Camera-type eye (tissue), 1 donor: Measurements from ENCODE around the gene AMD1. TPM values are rescaled to one million over a fixed set of nuclear protein-coding genes. Genes with fewer than 3 reads are reported as not detected.

ENCODE experiments used
- total RNA-seq: library from RNA; depleted of rRNA; stranded (reverse); fragments of >200 nt; gene quantifications from one replicate; pipeline ENCODE4 v1.2.3, GENCODE V29; 2014

Gene AMD1
- total RNA-seq: 59.0 TPM

GRCh38 chr6:110873981-110874879 is at the start of gene AMD1:
AMD1 (plus strand) TSS chr6:110874785; CDS start chr6:110875106, 321 bp downstream.

Other genes starting within 250 kb of the AMD1 start
- gene CDK19, start 59.3 kb upstream of the AMD1 start, total RNA-seq: 36.4 TPM
- gene GTF3C6, start 83.9 kb downstream of the AMD1 start, total RNA-seq: 38.2 TPM
- 27.2 TPM for gene RPF2, start 107.3 kb downstream of the AMD1 start, total RNA-seq
- 12.0 TPM for gene SLC16A10, start 212.7 kb downstream of the AMD1 start, total RNA-seq